ENCODE results near the gene KIF17. TPM values are rescaled to one million over a fixed set of nuclear protein-coding genes. Genes with fewer than 3 reads are reported as not detected.

KIF17 gene
- total and polyA plus RNA-seq, 2 of the 8 experiments (the other 6 are each of a cell fraction or from before 2014, with no cell fraction given) = 6.9 to 10.4 TPM

- no peak overlapping the region for H3K4ac ChIP-seq (replicated peaks; ENCODE audit: insufficient read length, low read depth, low read length)
- H3K23ac ChIP-seq (ENCODE audit: insufficient read length) = no peak overlapping the region
- H4K91ac ChIP-seq (replicated peaks; ENCODE audit: insufficient read length, low read length) = no peak overlapping the region
- H3K4me2 ChIP-seq (ENCODE audit: insufficient read depth in 1 of 2, low read depth in 2 of 2, low read length in 2 of 2) = no peak overlapping the region
- ChIA-PET CTCF (ENCODE audit: partially characterized antibody) (interaction anchor here (0.7 to 2.2 kb wide), 3 partner anchors 10 to 13 kb away, joined by 3 to 6 read pairs (median 4); no protein-coding TSS in a partner anchor), POLR2A (ENCODE audit: partially characterized antibody) (interaction anchor here (2.2 kb wide), 1 partner anchor 11 kb away, joined by 9 read pairs; no protein-coding TSS in a partner anchor)
- no peak for DNase-seq (ENCODE audit: low read depth in 1 of 2, low spot score in 2 of 2)
- no peaks in the 10 kb centered on the region for H3K23me2 ChIP-seq (ENCODE audit: low read depth, low read length)
- H2AK5ac ChIP-seq (ENCODE audit: low read depth, low read length) = no peak overlapping the region
- H4K5ac ChIP-seq (ENCODE audit: insufficient read length, low read depth, low read length) = no peak overlapping the region
- peaks cover 0 to 2% of the 10 kb centered on the region in 2 experiments for H4K20me1 ChIP-seq (replicated peaks in 1 of 2; ENCODE audit: control insufficient read depth in 1 of 2, insufficient read depth in 2 of 2, low read length in 2 of 2)
- H3K4me3 ChIP-seq (ENCODE audit: extremely low read depth in 1 of 4, insufficient read depth in 2 of 4, low read depth in 3 of 4, low read length in 4 of 4) = no peak overlapping the region
- no peaks in the 10 kb centered on the region for H3K79me1 ChIP-seq (ENCODE audit: low read depth, low read length)
- H3K9ac ChIP-seq (replicated peaks in 1 of 4; ENCODE audit: extremely low read depth in 1 of 4, low read depth in 3 of 4, low read length in 3 of 4) = no peak overlapping the region
- H3K9me3 ChIP-seq (ENCODE audit: insufficient read depth in 2 of 2, low read depth in 1 of 2, low read length in 1 of 2) = no peaks in the 10 kb centered on the region
- H3K79me2 ChIP-seq (ENCODE audit: control insufficient read depth in 1 of 2, insufficient read depth in 2 of 2, low read length in 2 of 2) = no peaks in the 10 kb centered on the region
- H3K4me1 ChIP-seq (replicated peaks in 1 of 4; ENCODE audit: control insufficient read depth in 3 of 4, insufficient read depth in 4 of 4, low read length in 3 of 4) = no peaks in the 10 kb centered on the region; a peak in 1 of 7 replicates
- FAIRE-seq = no peak
- H2AFZ ChIP-seq (ENCODE audit: low read length) = no peak overlapping the region
- 89% methylated on average over 13 of the region's 13 CpGs; no CpG with 5 or more reads in 1 of the 2 experiments for WGBS, 2 experiments (ENCODE audit: extremely low coverage in 1 of 2, insufficient coverage in 1 of 2, insufficient read length in 1 of 2, insufficient replicate concordance in 2 of 2, low coverage in 1 of 2, low lambda C conversion rate in 2 of 2, missing lambda C conversion rate in 1 of 2)
- H3K56ac ChIP-seq (replicated peaks; ENCODE audit: insufficient read length, low read depth, low read length) = no peak overlapping the region
- H2BK12ac ChIP-seq (ENCODE audit: low read depth, low read length) = no peak overlapping the region
- H3K27me3 ChIP-seq (replicated peaks in 1 of 4; ENCODE audit: control insufficient read depth in 3 of 4, extremely low read depth in 1 of 4, insufficient read depth in 3 of 4, low read length in 3 of 4) = no peaks in the 10 kb centered on the region; a peak in 1 of 7 replicates
- H4K8ac ChIP-seq (ENCODE audit: extremely low read depth, insufficient read depth, low read length) = no peak overlapping the region; the same call in 1 of the 2 replicates
- no peak overlapping the region for H3K27ac ChIP-seq (ENCODE audit: low read depth, low read length)
- peaks cover 0 to 4% (median 0%) of the 10 kb centered on the region in 4 experiments; a peak in 1 of 8 replicates for H3K36me3 ChIP-seq (ENCODE audit: control insufficient read depth in 2 of 4, insufficient read depth in 4 of 4, low read length in 3 of 4)
- H2BK120ac ChIP-seq (replicated peaks; ENCODE audit: low read depth, low read length) = no peak overlapping the region
- H3K14ac ChIP-seq (ENCODE audit: insufficient read length) = no peak overlapping the region
- no peak overlapping the region for H2BK20ac ChIP-seq (ENCODE audit: low read length)
- H2BK5ac ChIP-seq (ENCODE audit: low read depth, low read length) = no peak overlapping the region
- H3K18ac ChIP-seq (ENCODE audit: extremely low read depth, low read length) = no peak overlapping the region
- no peak overlapping the region for H2BK15ac ChIP-seq (ENCODE audit: low read length)
- no peak for TF ChIP-seq EP300 (IDR thresholded peaks at IDR 0.05; ENCODE audit: borderline replicate concordance in 1 of 2, low read depth in 2 of 2, low read length in 2 of 2)
- no peak for TF ChIP-seq YY1 (IDR thresholded peaks at IDR 0.05; ENCODE audit: low read depth, low read length)
- no peak for TF ChIP-seq CTBP2 (IDR thresholded peaks at IDR 0.05; ENCODE audit: borderline replicate concordance, insufficient read depth, insufficient read length, low read length)
- TF ChIP-seq SRF (IDR thresholded peaks at IDR 0.05; ENCODE audit: low read depth, low read length) = no peak
- TF ChIP-seq NRF1 (IDR thresholded peaks at IDR 0.05; ENCODE audit: low read depth, low read length) = no peak
- TF ChIP-seq BCL11A (IDR thresholded peaks at IDR 0.05; ENCODE audit: low read depth in 2 of 2, low read length in 2 of 2) = no peak
These were observed 33.7 kb downstream of the KIF17 start for GRCh38 chr1:20684050-20684620.
